ENCODE results near the gene MAN1A2.

- no peak for TF ChIP-seq POLR2AphosphoS5 (IDR thresholded peaks at IDR 0.05)
- TF ChIP-seq CTCF (IDR thresholded peaks at IDR 0.05), result no peak
These were observed 159.8 kb downstream of the MAN1A2 start for GRCh38 chr1:117527074-117527473.
